B cell (primary cell): Measurements from ENCODE around the gene TCFL5. TPM values are rescaled to one million over a fixed set of nuclear protein-coding genes. Genes with fewer than 3 reads are reported as not detected.
A peak's percentile ranks its signal among the peaks of the same experiment; 100 is the strongest.

Source experiments
- ATAC-seq: fragments of 200-7000 bp; cut with Tn5 transposase; one replicate; pipeline ENCODE4 v1.10.0; 2021; ENCODE audit warnings: low read depth, mild to moderate bottlenecking, moderate number of reproducible peaks, moderate library complexity
- CTCF ChIA-PET: fragments of 350-600 bp; sonication (Branson Sonifier 250); formaldehyde crosslinking; loops from one replicate; lab custom pipeline; 2021; ENCODE audit warnings: antibody characterized with exemption, inconsistent platforms; lab: Charles Lee
- POLR2A ChIA-PET: fragments of 350-600 bp; sonication (Branson Sonifier 250); formaldehyde crosslinking; loops from one replicate; lab custom pipeline; 2021; ENCODE audit warnings: antibody characterized with exemption; lab: Charles Lee
- DNase-seq: peaks from one replicate; pipeline ENCODE4 v3.0.0; 2013
- H2AFZ ChIP-seq: 2 replicates; pipeline ENCODE4 v1.6.1; 2012; ENCODE audit warnings: mild to moderate bottlenecking, low read depth, low read length; ENCODE audit not compliant: insufficient read depth, poor library complexity, severe bottlenecking
- H3K27ac ChIP-seq, 2 donors: 1 replicate in 1 of 2; 2 replicates in 1 of 2; pipeline ENCODE4 v1.5.1; 2012 to 2013; ENCODE audit warnings: low read length in 2 of 2, mild to moderate bottlenecking in 2 of 2, moderate library complexity in 1 of 2
- H3K27me3 ChIP-seq, 4 experiments: fragments of 200-600 bp in 1 of 4; sonication (generic) in 1 of 4; replicated peaks in 1 of 4; 1 replicate in 2 of 4; 2 replicates in 2 of 4; pipeline versions ENCODE4 v1.6.1 to v1.7.0; 2013 to 2016; ENCODE audit warnings: low read length in 3 of 4, mild to moderate bottlenecking in 2 of 4, mixed read lengths in 1 of 4, moderate library complexity in 1 of 4; ENCODE audit not compliant: insufficient read depth in 4 of 4, control insufficient read depth in 3 of 4; ENCODE audit errors: control extremely low read depth in 1 of 4
- H3K36me3 ChIP-seq, 2 experiments: replicated peaks in 1 of 2; 1 replicate in 1 of 2; 2 replicates in 1 of 2; pipeline versions ENCODE4 v1.6.1 to v1.7.1; 2013; ENCODE audit warnings: low read length in 1 of 2; ENCODE audit not compliant: insufficient read depth in 2 of 2, control insufficient read depth in 1 of 2; ENCODE audit errors: control extremely low read depth in 1 of 2, extremely low read depth in 1 of 2
- H3K4me1 ChIP-seq, 2 donors: fragments of 200-600 bp in 1 of 2; sonication (generic) in 1 of 2; 1 replicate in 1 of 2; 2 replicates in 1 of 2; pipeline versions ENCODE4 v1.5.1 to v1.6.1; 2013 to 2017; ENCODE audit warnings: low read length in 2 of 2; ENCODE audit not compliant: control insufficient read depth in 2 of 2, insufficient read depth in 2 of 2
- H3K4me2 ChIP-seq: replicated peaks from 2 replicates; pipeline ENCODE3; 2012; ENCODE audit warnings: mild to moderate bottlenecking, low read depth, low read length; ENCODE audit not compliant: poor library complexity, severe bottlenecking
- H3K4me3 ChIP-seq, 5 experiments: fragments of 200-600 bp in 1 of 5; sonication (generic) in 1 of 5; 1 replicate in 3 of 5; 2 replicates in 2 of 5; pipeline versions ENCODE4 v1.5.1 to v1.7.0; 2011 to 2016; ENCODE audit warnings: low read length in 4 of 5, mild to moderate bottlenecking in 4 of 5, low read depth in 2 of 5, control low read depth in 1 of 5, moderate library complexity in 1 of 5; ENCODE audit not compliant: insufficient read depth in 1 of 5; ENCODE audit errors: control extremely low read depth in 1 of 5, extremely low read depth in 1 of 5
- H3K79me2 ChIP-seq: fragments of 200-600 bp; sonication (generic); one replicate; pipeline ENCODE4 v1.6.0; 2016; ENCODE audit warnings: low read length; ENCODE audit not compliant: control insufficient read depth, insufficient read depth
- H3K9ac ChIP-seq: fragments of 200-600 bp; sonication (generic); 2 replicates; pipeline ENCODE4 v1.6.1; 2017; ENCODE audit warnings: mild to moderate bottlenecking, low read length, moderate library complexity
- H3K9me3 ChIP-seq, 3 donors: one replicate each; pipeline versions ENCODE4 v1.6.1 to v1.7.1; 2013; ENCODE audit warnings: low read length in 2 of 3; ENCODE audit not compliant: control insufficient read depth in 2 of 3, insufficient read depth in 1 of 3; ENCODE audit errors: control extremely low read depth in 1 of 3
- H4K20me1 ChIP-seq: 2 replicates; pipeline ENCODE4 v1.6.0; 2012; ENCODE audit warnings: mild to moderate bottlenecking, low read length; ENCODE audit not compliant: insufficient read depth, control insufficient read depth, poor library complexity, severe bottlenecking
- H3K27ac Mint-ChIP-seq: one replicate; pipeline ENCODE4 v1.8.0; 2021; ENCODE audit warnings: mixed read lengths
- H3K27me3 Mint-ChIP-seq: one replicate; pipeline ENCODE4 v1.8.0; 2021; ENCODE audit warnings: mixed read lengths
- H3K4me1 Mint-ChIP-seq: one replicate; pipeline ENCODE4 v1.8.0; 2021; ENCODE audit warnings: mixed read lengths
- H3K4me3 Mint-ChIP-seq: one replicate; pipeline ENCODE4 v1.8.0; 2021; ENCODE audit warnings: mixed read lengths
- H3K9me3 Mint-ChIP-seq: one replicate; pipeline ENCODE4 v1.8.0; 2022; ENCODE audit warnings: mixed read lengths; ENCODE audit not compliant: insufficient read depth
- CTCF ChIP-seq: fragments of 200-600 bp; IDR thresholded peaks from one replicate; pipeline ENCODE4 v1.8.0; 2022; ENCODE audit warnings: antibody characterized with exemption, mild to moderate bottlenecking
- EZH2 ChIP-seq: IDR thresholded peaks from 2 replicates; pipeline ENCODE4 v1.6.1; 2012; ENCODE audit warnings: borderline replicate concordance, low read depth, mild to moderate bottlenecking, moderate library complexity, low read length; ENCODE audit not compliant: insufficient read depth, poor library complexity, severe bottlenecking
- WGBS: methylation state at CpG from one replicate; pipeline ENCODE4 v1.1.5; 2013; ENCODE audit warnings: missing lambda C conversion rate; ENCODE audit not compliant: insufficient coverage; 5-methylcytosine and 5-hydroxymethylcytosine counted together
- intact Hi-C: fragments of 100-400 bp; cut with micrococcal nuclease; formaldehyde crosslinking; loops from one replicate; pipeline ENCODE4 v1.10.0; 2022
- polyA plus RNA-seq: library from polyadenylated mRNA; depleted of rRNA; stranded (reverse); fragments of >200 nt; gene quantifications from 2 replicates; pipeline ENCODE4 v1.2.3, GENCODE V29; 2012
- total RNA-seq, 2 donors: library from RNA; stranded (reverse); fragments of 120-200 nt in 1 of 2; gene quantifications; 1 replicate in 1 of 2; 2 replicates in 1 of 2; pipeline versions ENCODE4 v1.2.3 to v1.2.4, GENCODE V29; 2013 to 2022

Gene TCFL5
- total and polyA plus RNA-seq, 2 donors (not counting 1 experiment from before 2014, with no cell fraction given) = 2.0 to 16.2 TPM

GRCh38 chr20:62831361-62831788 is 30.2 kb downstream of the TCFL5 start:
- H3K4me3 ChIP-seq = no peak overlapping the region
- no peaks in the 10 kb centered on the region for H3K36me3 ChIP-seq
- Mint-ChIP-seq H3K27me3 (no peaks in the 10 kb centered on the region), H3K9me3 (no peaks in the 10 kb centered on the region), H3K27ac (peak overlapping the region; percentile 59), H3K4me3 (peak overlapping the region; percentile 24), H3K4me1 (peaks cover 24% of the 10 kb centered on the region)
- peak overlapping the region; percentile 82 for H3K4me2 ChIP-seq
- H3K4me1 ChIP-seq = peaks cover 23 to 28% of the 10 kb centered on the region in 2 donors
- TF ChIP-seq EZH2 = no peak
- TF ChIP-seq CTCF = no peak
- H3K9ac ChIP-seq = no peak overlapping the region
- intact Hi-C loops = no loop called here
- CTCF ChIA-PET = interaction anchor here (0.8 to 1.9 kb wide), 4 partner anchors 8 to 37 kb away, joined by 3 to 10 read pairs (median 4); no protein-coding TSS in a partner anchor
- POLR2A ChIA-PET = interaction anchor here (0.5 kb wide), 1 partner anchor 9 kb away, joined by 3 read pairs; no protein-coding TSS in a partner anchor
- H3K27ac ChIP-seq = no peak overlapping the region
- H2AFZ ChIP-seq = no peak overlapping the region
- ATAC-seq = no peak
- no peaks in the 10 kb centered on the region for H3K27me3 ChIP-seq
- WGBS = 93% methylated on average over 9 of the region's 10 CpGs
- no peak for DNase-seq
- H3K9me3 ChIP-seq = no peaks in the 10 kb centered on the region
- no peaks in the 10 kb centered on the region for H4K20me1 ChIP-seq
- no peaks in the 10 kb centered on the region for H3K79me2 ChIP-seq

GRCh38 chr20:62830821-62831220 is 30.8 kb downstream of the TCFL5 start:
- no peak overlapping the region for H3K9ac ChIP-seq
- no peak overlapping the region for H3K27ac Mint-ChIP-seq
- DNase-seq (peak; percentile 16), ATAC-seq (no peak)
- peaks cover 26% of the 10 kb centered on the region for H3K4me1 Mint-ChIP-seq
- POLR2A ChIA-PET = no interaction called here
- H2AFZ ChIP-seq = no peak overlapping the region
- H3K27me3 ChIP-seq = no peaks in the 10 kb centered on the region
- no peaks in the 10 kb centered on the region for H3K27me3 Mint-ChIP-seq
- H3K27ac ChIP-seq = no peak overlapping the region
- no peak overlapping the region for H3K4me3 ChIP-seq
- H3K4me2 ChIP-seq = peak overlapping the region; percentile 82
- no peaks in the 10 kb centered on the region for H3K36me3 ChIP-seq
- no peaks in the 10 kb centered on the region for H4K20me1 ChIP-seq
- H3K9me3 Mint-ChIP-seq = no peaks in the 10 kb centered on the region
- peaks cover 29 to 33% of the 10 kb centered on the region in 2 donors for H3K4me1 ChIP-seq
- 94% methylated on average over 22 of the region's 22 CpGs for WGBS
- intact Hi-C loops = no loop called here
- H3K79me2 ChIP-seq = no peaks in the 10 kb centered on the region
- CTCF ChIA-PET = no interaction called here
- no peak overlapping the region for H3K4me3 Mint-ChIP-seq
- no peaks in the 10 kb centered on the region for H3K9me3 ChIP-seq
- TF ChIP-seq EZH2 (no peak), CTCF (no peak)
